Activated naive CD4-positive, alpha-beta T cell (primary cell): ENCODE data around the gene ZNF384.

Source experiments
- DNase-seq, 4 experiments: peaks; one replicate each; lab custom pipeline; 2025; lab: John Stamatoyannopoulos, UW

ZNF384 gene

DNA sequence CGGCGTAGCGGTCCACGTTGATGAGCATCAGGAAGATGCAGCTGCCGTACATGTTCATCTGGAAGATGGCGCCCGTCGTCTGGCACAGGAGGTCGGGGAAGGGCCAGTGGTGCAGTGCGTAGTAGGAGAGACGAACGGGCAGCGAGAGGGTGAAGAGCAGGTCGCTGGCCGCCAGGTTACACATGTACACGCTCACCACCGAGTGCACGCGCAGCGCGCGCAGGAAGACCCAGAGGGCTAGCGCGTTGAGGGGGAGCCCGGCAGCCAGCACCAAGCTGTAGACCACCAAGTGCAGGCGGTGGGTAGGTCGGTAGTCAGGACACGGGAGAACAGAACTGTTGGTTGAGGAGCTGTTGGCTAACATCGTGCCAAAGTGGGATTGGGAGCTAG lies 68.3 kb downstream of the ZNF384 start:
- no peak for DNase-seq

GRCh38 chr12:6620137-6620884 lies 68.9 kb downstream of the ZNF384 start:
- DNase-seq: peak in 2 of 4 experiments; percentile 25 to 43

GRCh38 chr12:6618483-6619225 lies 70.5 kb downstream of the ZNF384 start:
- no peak for DNase-seq
